Measurements from ENCODE around the gene ALMS1.
"Not testable (repeated sequence)": the region's sequence is repeated elsewhere in the genome, so short reads cannot be mapped to it uniquely, and the experiment has no call there.

DNA sequence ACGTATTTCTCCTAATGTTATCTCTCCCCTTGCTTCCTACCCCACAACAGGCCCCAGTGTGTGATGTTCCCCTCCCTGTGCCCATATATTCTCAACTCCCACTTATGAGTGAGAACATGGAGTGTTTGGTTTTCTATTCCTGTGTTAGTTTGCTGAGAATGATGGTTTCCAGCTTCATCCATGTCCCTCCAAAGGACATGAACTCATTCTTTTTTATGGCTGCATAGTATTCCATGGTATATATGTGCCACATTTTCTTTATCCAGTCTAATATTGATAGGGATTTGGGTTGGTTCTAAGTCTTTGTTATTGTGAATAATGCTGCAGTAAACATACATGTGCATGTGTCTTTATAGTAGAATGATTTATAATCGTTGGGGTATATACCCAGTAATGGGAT, 119.2 kb downstream of the ALMS1 start:
- TF ChIP-seq CTCF (IDR thresholded peaks at IDR 0.05; ENCODE audit: insufficient read depth, low read length, poor library complexity, severe bottlenecking); EZH2phosphoT487 (conservative IDR thresholded peaks at IDR 0.05; ENCODE audit: low read length): not testable (repeated sequence)
